NCI-H2196 (cell line): ENCODE measurements around the gene MYRF.

Experiments used
- DNase-seq: peaks from one replicate; lab custom pipeline; 2025; ENCODE audit not compliant: unreplicated experiment; lab: John Stamatoyannopoulos, UW

Gene MYRF

DNA sequence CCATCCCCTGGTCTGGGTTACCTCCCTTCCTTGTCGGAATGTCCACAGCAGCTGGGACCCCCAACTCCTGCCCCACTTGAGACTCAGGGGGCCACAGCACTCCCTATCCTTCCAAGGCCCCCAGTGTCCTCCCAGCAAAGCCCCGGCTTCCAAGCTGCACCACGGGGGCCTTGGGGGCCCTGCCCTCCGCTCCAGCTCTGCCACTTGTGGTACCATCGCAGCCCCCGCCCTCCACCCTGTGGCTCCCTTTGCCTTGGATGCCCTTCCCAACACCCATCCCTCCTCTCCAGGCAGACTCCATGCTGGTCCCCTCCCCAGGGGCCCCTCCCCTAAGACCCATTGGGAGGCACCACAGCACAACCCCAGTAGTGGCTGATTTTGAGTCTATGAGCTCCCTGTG lies 22.7 kb downstream of the MYRF start:
- no peak for DNase-seq

DNA sequence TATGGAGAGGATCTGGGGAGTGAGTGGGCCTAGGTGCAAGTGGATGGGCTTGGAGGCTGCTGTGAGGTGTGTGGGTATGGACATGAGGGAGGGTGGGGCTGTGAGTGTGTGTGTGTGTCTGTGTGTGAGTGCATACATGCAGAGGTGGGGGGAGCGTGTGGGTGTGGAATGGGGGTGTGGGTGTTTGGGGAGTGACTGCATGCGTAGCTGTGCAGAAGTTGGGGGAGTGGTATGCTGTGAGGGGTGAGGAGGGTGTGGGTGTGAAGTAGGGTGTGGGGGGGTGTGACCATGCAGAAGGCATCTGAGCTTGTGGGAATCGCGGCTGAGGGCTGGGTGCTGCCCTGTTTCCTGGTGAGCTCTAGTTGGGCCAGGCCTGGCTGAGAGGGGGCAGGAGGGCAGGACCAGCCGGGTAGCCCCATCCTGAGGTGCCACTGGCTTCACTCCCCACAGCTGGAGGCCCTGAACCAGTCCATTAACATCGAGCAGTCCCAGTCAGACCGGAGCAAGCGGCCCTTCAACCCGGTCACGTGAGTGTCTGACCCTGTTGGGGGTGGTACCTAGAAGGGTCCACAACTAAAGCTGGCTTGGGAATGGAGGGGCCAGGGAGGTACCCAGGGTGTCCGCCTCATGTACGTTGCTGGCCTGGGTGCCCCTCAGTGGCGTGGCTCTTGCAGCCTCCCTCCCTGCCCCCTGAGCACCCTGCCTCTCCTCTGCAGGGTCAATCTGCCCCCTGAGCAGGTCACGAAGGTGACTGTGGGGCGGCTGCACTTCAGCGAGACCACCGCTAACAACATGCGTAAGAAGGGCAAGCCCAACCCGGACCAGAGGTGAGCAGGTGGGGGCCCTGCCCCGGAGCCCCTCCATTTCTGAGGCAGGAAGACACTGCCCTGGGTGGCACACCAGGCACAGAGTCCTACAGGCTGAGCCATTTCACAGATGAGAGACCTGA lies 23.4 kb downstream of the MYRF start:
- no peak for DNase-seq

DNA sequence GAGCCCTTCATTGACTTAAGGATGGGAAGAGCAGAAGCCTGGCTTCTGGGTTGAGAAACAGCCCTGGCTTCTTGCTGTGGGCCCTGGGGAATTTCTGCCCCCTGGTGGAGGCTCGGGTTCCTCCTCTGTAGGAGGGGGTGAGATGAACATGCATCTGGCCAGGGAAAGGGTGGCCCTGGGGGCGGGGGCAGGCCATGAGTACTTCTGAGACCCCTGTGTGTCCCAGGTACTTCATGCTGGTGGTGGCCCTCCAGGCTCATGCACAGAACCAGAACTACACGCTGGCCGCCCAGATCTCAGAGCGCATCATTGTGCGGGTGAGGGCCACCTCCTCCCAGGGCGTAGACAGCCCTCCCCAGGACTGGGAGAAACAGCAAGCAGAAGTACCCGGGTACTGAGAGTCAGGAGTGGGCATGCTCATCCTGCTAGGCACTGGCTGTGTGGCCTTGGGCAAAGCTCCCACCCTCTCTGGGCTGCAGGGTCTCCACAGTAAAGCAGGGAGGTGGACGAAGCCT lies 24.2 kb downstream of the MYRF start:
- peak; percentile 34 for DNase-seq

DNA sequence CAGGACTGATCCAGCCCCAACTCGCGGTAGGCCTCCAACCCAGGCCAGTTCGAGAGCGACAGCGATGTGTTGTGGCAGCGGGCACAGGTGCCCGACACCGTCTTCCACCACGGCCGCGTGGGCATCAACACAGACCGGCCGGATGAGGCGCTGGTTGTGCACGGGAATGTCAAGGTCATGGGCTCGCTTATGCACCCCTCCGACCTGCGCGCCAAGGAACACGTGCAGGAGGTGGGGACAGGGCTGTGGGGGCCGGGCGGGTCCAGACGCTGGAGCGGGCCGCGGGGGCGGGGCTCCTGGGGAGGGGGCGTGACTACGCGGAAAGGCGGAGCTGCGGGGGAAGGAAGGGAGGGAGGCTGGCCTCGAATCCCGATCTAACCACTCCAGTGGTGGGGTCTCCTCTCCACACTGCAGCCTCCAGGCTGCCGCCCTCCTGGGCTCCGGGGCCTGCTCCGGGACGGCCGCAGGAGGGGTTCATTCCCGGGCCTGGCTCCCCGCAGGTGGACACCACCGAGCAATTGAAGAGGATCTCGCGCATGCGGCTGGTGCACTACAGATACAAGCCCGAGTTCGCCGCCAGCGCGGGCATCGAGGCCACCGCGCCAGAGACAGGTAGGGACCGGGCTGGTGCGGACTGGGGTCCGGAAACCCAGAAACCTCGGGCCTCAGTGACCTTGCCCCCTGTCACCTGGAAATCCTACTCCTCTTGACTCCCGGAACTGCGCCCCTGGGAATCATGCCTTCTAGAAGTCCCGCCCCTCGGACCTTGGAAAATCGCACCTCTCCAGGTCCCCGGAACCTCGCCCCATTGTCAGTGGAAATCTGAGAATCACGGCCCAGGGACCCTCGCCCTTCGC lies 25.0 kb downstream of the MYRF start:
- no peak for DNase-seq

DNA sequence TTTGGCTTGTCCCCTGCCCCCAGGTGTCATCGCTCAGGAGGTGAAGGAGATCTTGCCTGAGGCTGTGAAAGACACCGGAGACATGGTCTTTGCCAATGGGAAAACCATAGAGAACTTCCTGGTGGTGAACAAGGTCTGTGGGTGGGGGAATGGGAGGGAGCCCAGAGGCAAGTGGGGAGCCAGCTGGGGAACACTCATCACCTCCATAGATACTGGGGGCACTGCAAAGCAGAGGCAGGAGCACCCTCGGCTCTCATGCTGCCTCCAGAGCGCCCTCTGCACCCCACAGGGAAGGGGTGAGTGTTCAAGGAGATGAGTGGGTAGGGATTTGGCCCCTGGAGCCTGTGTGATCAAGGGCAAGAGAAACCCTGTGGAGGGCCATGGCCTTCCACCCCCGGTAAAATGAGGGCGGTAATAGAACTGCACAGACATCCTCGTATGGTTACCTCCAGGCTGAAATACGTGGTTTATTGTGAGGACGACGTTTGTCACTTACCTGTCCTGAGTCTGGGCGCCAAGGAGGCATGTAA lies 26.0 kb downstream of the MYRF start:
- no peak for DNase-seq

DNA sequence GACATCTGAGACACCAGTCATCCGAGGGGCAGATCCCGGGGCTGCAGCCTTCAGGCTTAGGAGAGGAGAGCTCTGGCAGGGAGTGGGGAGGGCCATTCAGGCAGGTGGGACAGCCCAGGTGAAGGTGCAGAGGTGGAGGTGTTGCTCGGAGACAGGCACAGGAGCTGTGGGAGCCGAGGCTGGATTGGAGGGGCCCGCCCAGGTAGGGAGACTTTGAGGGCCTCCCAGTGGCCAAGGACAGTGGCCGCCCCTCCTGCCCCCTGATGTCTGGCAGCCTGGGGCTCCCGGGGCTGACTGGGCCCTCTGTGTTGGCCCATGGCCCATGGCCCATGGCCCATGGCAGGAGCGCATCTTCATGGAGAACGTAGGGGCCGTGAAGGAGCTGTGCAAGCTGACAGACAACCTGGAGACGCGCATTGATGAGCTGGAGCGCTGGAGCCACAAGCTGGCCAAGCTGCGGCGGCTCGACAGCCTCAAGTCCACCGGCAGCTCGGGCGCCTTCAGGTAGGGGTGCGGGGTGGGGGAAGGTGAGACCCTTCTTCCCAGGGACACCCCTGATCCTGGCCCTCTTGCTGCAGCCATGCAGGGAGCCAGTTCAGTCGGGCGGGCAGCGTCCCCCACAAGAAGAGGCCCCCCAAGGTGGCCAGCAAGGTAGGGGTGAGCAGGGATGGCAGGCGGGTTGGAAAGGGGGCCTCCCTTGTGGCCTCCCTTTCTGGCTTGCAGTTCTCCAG lies 26.6 kb downstream of the MYRF start:
- DNase-seq = no peak

DNA sequence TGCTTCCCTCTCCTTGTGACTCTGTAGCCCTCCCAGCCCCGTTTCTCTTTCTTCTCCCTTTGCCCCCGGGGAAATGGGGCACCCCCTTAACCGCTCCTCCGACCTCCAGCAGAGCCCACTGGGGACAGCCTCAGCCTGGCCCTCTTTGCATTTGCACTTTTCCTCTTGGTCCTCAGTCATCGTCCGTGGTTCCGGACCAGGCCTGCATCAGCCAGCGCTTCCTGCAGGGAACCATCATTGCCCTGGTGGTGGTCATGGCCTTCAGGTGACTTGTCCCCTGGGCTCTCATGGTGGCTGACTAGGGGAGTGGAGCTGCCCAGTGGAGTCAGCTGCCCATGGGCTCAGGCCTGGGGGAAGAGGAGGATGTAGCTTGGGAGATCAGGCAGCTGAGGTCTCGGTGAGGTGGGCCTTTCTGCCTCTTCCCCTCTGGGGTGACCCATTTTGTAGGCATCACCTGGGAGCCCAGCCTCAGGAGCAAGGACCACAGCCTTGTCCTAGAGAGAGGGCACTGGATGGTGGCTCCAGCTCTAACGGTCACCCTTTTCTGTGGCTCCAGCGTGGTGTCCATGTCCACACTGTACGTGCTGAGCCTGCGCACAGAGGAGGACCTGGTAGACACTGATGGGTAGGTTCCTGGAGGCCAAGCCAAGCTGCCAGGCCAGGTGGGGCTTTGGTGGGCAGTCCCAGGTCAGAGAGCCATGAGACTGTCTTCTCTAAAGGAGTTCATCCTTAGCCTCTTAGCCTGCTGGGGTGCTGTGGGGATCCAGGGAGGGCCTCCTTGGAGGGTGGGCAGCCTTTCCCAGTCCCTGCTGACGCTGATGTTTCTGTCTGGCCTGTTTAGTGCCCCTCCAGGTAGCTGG lies 27.5 kb downstream of the MYRF start:
- no peak for DNase-seq

DNA sequence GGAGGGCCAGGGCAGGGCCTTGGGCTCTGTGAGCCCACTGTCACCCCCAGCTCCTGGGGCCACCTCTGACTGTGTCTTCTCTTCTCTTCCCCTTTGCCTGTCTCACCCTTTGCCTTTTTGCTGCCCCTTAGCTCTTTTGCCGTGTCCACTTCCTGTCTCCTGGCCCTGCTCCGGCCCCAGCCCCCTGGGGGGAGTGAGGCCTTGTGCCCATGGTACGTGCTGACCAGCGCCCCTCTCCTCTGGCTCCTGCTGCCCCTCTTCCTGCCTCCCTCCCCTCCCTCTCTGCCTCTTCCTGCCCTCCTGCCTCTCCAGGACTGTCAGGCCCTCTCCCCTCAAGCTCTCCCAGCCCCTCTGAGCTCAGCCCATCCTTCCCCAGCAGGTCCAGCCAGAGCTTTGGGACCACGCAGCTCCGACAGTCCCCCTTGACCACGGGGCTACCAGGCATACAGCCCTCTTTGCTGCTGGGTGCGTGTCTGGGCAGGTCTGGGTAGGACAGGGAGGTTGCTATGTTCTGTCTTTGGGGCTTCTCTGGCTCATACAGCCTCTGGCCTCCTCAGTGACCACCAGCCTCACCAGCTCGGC lies 28.2 kb downstream of the MYRF start:
- no peak for DNase-seq

DNA sequence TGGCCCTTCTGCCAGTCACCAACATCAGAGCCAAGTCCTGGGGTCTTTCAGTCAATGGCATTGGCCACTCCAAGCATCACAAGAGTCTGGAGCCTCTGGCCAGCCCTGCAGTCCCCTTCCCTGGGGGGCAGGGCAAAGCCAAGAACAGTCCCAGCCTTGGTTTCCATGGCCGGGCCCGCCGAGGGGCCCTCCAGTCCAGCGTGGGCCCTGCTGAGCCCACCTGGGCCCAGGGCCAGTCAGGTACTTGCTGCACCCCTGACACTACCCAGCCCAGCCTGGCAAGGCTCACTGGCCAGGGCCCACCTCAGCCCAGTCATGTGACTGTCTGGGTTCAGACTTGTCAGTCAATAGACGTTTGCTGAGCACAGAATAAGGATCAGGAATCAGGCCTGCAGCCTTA lies 29.1 kb downstream of the MYRF start:
- DNase-seq = no peak

DNA sequence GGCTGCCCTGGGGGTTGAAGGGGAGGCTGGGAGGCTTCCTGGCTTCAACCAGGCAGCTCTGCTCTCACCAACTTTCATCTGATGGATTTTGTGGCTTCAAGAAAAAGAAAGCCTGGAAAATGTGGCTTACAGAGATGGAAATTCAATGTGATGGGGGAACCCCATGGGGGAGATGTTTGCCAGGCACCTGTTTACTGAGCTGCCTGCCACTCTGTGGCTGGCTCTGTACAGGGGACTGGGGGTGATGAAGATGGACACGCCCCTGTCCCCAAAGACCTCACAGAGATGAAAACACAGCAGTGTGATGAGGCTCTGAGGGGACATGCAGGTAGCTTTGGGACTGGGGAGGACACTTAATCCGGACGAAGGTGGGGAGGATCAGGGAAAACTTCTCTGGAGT lies 29.9 kb downstream of the MYRF start:
- no peak for DNase-seq

DNA sequence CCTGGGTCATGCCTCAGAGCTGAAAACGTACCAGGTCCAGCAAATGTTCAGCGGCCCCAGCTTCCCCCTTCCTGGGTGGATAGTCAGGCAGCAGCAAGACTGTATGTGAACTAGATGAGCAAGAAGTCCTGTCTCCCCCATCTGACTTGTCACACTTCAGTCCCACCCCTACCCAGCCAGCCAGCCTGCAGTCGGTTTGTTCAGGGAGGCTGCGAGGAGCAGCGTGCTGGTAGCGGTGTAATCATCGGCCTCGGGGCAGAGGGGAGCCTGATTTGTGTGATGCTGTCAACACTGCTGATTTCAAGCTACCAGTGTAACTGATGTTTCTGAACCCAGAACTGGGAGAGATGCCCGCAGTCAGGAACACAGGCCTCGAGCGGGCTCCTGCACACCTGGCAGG lies 30.4 kb downstream of the MYRF start:
- no peak for DNase-seq

DNA sequence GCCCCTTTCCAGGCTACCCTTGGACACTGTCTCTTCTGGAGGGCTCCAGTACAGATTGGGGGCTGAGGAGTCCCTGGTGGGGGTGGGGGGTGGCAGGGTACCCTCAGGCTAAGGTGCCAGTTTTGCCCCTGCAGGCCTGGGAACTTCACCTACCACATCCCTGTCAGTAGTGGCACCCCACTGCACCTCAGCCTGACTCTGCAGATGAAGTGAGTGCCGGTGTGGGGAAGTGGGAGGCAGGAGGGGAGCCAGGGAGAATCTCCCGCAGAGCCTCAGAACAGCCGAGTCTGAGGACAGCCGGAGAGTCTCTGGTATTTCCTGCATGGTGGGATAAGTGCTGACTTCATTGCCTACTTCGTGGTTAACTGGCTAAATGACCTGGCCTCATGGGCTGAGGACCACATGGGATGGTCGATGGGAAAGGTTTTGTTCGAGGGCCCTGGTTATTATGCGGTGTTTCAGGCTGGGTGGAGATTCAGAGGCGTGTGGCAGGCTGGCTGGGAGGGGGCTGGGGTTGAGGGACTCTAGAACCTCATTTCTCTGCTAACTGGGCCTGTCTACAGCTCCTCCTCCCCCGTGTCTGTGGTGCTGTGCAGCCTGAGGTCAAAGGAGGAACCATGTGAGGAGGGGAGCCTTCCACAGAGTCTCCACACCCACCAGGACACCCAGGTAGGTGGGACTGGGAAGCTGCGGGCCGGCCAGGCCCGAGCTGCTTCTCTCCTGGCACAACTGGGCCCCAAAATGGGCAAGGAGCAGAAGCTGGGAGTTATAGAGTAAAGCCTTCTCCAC lies 31.5 kb downstream of the MYRF start:
- DNase-seq = no peak

DNA sequence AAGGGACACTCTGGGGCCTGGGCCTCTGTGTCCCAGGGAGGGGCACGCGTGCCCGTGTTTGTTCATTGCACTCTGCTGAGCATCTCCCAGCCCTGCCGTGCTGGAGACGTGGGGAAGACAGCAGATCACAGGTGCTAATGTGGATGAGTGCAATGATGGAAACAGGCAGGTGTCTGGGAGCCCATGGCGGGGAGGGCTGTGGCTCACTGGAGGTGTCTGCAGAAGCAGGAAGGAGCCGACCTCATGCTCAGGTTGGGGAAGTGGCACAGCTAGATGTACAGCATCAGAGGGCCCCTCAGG lies 32.0 kb downstream of the MYRF start:
- no peak for DNase-seq

DNA sequence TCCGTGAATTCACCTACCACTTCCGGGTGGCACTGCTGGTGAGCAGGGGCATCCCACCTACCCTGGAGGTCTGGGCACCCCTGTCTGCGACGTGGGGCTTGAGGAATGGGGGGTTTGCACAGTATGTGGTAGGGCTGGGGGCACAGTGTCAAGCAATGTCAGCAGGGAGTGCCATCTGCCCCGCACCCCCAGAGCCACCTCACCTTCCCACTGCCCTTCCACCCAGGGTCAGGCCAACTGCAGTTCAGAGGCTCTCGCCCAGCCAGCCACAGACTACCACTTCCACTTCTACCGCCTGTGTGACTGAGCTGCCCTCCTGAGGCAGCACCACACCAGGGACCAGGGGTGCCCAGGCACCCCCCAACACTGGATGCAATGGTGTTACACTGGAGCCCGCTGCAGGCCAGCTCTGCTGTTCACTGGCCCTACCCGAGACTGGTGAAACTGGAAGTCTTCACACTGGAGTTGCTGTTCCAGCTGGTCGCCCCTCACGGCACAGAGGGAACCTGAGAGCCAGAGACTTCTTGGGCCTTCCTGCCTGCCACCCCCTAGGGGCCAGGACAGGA lies 33.5 kb downstream of the MYRF start:
- no peak for DNase-seq

DNA sequence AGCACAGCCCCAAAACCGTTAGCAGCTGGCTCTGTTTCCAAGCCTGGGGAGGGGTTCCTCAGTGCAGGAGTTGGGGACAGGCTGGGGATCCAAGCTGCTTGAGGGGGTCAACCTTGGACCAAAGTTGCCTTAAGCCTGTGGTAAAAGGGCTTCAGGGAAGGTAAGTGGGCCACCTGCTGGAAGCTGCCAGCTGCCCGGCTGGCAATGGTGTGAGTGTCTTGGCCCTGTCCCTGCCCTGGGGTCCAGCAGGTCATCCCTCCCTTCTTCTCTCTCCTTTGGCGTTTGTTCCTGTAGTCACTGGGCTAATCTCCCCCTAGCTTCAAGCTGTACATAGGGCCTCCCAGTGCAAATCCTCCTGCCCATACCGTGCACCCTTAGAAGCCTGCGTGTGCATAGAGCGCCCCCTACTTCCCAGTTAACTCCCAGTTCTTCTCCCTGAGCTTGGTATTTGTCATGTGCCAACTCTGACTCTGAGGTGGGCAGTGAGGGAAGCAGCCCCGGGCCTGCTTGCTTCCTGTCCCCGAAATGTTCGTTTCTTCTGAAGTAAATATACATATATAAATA lies 35.6 kb downstream of the MYRF start:
- DNase-seq = peak; percentile 10

DNA sequence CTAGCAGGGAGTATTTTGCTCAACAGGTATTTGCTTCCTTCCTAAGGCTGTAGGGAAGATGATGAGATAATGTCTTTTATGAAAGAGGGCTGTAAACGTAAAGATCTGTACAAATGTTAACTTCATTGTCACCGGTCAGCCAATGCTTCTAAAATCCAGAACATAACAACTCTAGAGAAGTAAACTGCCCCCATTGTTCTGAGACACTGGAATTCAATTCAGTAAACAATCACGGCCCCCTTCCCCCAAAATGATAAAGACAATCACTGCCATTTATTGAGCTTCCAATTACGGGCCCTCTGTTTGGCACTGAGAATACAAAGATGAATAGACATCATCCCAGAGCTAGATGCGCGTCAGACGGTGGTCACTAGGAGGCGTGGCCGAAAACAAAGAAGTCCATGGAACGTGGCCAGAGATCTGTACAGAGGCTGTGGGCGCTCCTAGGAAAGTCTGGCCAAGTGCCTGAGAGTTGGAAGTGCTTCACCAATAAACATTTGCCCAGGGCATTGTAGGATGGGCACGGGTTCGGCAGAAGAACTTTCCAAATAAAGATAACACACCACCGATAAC lies 39.4 kb downstream of the MYRF start:
- peak; percentile 85 for DNase-seq

DNA sequence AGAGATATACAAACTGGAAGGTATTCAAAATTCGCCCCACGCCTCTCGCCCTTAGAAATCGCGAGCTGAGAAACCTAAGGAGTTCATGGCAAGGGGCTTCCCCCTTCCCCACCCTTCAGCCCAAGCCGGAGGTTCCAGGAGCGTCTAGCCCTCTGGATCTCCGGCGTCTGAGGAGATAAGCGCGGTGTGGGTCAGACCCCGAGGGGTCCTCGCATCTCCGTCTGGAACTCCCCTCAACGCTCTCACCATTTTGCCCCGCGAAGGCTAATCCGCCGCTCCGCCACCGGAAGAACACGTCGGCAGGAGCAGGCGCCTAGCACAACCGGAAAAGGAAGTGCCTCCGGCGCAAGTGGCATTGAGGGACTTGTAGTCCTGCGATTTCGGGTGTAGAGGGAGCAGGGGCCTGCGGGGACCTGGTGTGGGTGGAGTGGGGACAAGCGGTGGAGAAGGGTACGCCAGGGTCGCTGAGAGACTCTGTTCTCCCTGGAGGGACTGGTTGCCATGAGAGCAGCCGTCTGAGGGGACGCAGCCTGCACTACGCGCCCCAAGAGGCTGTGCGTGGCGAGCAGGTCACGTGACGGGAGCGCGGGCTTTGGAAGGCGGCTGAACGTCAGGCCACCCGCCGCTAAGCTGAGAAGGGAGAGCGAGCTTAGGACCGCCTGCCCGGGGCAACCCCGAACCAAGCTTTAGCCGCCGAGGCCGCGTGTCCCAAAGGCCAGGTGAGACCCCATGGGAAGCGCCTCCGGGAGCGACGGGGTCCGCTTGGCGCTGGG lies 40.1 kb downstream of the MYRF start, which contains the start of the genes FEN1 and TMEM258:
TSS of gene FEN1 (plus strand) at position 602 of the 773 bp plus-strand sequence. CDS start 2,451 bp downstream, outside the sequence.
TSS of gene TMEM258 (minus strand) at position 290 of the 773 bp plus-strand sequence. CDS start at position 249, 41 bp downstream.
- peak; percentile 94 for DNase-seq
